ELF-1 (cell line): Measurements from ENCODE around the gene CENPX.

Experiments used
- DNase-seq: peaks from one replicate; pipeline ENCODE4 v3.0.0-alpha.2; 2016; ENCODE audit warnings: low read depth, low spot score

The CENPX gene

DNA sequence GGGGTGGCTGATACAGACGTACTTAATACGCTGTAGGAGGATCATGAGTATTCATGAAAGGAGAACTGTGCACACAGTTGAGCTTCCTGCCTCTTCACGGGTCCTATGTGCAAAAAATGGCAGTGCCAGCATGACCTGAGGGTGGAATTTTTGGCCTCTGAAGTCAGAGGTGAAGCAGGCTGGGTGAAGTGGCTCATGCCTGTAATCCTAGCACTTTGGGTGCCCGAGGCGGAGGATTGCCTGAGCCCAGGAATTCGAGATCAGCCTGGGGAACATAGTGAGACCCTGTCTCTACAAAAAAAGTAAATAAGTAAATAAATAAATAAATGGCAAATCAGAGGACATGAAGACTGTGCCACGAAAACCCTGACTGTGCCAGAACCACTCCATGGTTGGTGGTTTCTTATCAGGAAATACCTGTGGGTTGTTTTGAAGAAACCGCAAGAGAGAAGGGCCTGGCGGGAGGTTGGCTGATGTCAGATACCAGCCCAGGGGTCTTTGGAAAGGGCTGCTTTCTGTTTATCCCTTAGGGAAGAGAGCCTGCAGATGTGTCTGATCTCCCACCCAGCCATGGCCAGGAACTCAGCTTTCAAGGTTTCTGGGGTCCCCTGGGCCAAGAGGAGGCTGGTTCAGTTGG, 41.9 kb downstream of the CENPX start:
- peak; percentile 66 for DNase-seq

DNA sequence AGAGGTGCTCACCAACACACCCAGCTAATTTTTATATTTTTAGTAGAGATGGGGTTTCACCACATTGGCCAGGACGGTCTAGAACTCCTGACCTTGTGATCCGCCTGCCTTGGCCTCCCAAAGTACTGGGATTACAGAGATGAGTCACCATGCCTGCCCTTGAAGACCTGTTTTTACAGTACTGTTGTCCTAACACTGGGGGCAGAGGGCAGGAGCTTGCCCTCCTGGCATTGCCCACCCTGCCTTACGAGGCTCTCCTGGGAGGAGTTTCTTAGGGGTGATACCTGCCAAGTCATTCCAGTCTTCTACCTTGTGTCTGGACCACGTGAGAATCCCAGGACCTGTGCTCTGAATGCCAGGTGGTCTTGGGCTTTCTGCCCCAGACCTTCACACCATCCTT, 42.6 kb downstream of the CENPX start:
- no peak for DNase-seq

- peak; percentile 12 for DNase-seq
Measured at GRCh38 chr17:81978524-81979298, 44.0 kb downstream of the CENPX start.

GRCh38 chr17:81977211-81977808, 45.4 kb downstream of the CENPX start, which contains the start of gene ASPSCR1:
TSS of gene ASPSCR1 (plus strand) at chr17:81977629. CDS start at chr17:81977647, 18 bp downstream.
- DNase-seq, result peak; percentile 91

DNA sequence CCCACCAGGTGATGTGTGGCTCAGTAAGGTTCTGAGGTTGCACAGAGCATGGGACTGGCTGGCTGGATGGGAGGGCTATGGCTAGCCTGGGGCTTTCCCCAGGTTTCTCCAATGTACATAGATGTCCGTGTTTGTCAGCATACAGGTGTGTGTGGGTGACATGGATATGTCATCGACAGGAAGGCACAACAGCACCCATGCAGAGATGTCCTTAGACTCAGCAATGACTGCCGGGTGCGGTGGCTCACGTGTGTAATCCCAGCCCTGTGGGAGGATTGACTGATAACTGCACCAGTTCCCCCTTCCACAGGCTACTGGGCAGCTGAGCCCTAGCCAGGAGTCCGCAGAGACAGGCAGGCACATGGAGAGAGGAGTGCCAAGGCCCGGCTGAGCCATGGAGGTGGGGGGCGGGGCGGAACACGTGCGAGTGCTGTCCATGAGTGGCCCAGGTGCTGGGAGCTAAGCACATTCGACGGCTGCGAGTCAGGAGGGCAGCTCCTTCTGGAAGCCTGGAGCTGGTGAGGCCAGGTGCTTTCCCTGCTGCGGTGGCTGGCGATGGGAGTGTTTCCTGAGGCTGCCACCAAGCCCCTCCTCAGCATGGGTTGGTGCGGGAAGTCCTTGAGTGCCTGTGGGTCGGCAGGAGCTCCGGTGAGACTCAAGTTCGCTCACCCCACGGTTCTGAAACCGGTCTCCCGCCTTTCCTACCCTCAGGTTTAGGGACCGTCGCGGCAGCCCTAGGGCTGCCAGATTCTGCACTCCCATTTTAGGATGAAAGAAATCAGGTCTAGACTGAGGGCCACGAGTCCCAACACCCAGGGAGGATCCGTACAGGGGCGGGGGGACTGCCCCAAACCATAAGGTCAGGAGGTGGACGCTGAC, 46.1 kb downstream of the CENPX start:
- DNase-seq, result peak; percentile 66

DNA sequence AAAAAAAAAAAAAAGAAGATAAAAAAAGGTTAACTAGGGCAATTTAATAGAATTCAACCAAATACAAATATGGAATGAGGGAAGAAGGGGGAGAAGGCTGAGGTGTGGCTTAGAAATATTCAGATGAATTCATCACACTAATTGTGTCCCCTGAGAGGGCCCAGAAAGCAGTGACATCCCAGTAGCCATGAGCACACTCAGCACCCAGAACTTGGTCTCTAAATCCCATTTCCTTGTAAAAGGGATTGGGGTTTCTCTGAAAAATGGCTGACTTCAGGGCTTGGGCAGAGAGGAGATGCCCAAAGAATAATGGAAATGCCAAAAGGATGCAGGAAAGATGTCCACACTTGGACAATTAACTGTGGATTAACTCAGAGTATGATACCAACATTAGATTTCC, 49.2 kb downstream of the CENPX start:
- no peak for DNase-seq

- no peak for DNase-seq
Measured at GRCh38 chr17:81968850-81969812, 53.5 kb downstream of the CENPX start.
